ENCODE measurements around the gene HSPA12B. TPM values are rescaled to one million over a fixed set of nuclear protein-coding genes. Genes with fewer than 3 reads are reported as not detected.
A peak's percentile ranks its signal among the peaks of the same experiment; 100 is the strongest.

HSPA12B gene
- total RNA-seq, 1 donor from 2014 or later = 21.6 TPM

- intact Hi-C loops (cut with DNase I) = no loop called here
- H3K4me1 ChIP-seq = peaks cover 6% of the 10 kb centered on the region
- no peaks in the 10 kb centered on the region for H3K27me3 ChIP-seq
- no peaks in the 10 kb centered on the region for H3K36me3 ChIP-seq
- TF ChIP-seq CTCF (IDR thresholded peaks at IDR 0.05) = no peak
- H3K27ac ChIP-seq = no peak overlapping the region
- no peaks in the 10 kb centered on the region for H3K9me3 ChIP-seq
- no peak overlapping the region for H3K4me3 ChIP-seq
- DNase-seq (ENCODE audit: extremely low spot score in 2 of 2) = peak in 1 of 2 donors; percentile 75
These were observed 27.0 kb upstream of the HSPA12B start for GRCh38 chr20:3705491-3705969.

GRCh38 chr20:3705970-3706739 lies 26.3 kb upstream of the HSPA12B start:
- no peak overlapping the region for H3K27ac ChIP-seq
- H3K27me3 ChIP-seq = no peaks in the 10 kb centered on the region
- H3K4me1 ChIP-seq = peaks cover 10% of the 10 kb centered on the region
- intact Hi-C loops (cut with DNase I) = no loop called here
- DNase-seq (ENCODE audit: extremely low spot score in 2 of 2) = peak in 1 of 2 donors; percentile 77
- H3K36me3 ChIP-seq = no peaks in the 10 kb centered on the region
- no peaks in the 10 kb centered on the region for H3K9me3 ChIP-seq
- TF ChIP-seq POLR2A (IDR thresholded peaks at IDR 0.05) (no peak), POLR2AphosphoS5 (IDR thresholded peaks at IDR 0.05; ENCODE audit: insufficient read depth in 1 of 2, low read depth in 1 of 2) (no peak), CTCF (IDR thresholded peaks at IDR 0.05) (no peak)
- no peak overlapping the region for H3K4me3 ChIP-seq

DNA sequence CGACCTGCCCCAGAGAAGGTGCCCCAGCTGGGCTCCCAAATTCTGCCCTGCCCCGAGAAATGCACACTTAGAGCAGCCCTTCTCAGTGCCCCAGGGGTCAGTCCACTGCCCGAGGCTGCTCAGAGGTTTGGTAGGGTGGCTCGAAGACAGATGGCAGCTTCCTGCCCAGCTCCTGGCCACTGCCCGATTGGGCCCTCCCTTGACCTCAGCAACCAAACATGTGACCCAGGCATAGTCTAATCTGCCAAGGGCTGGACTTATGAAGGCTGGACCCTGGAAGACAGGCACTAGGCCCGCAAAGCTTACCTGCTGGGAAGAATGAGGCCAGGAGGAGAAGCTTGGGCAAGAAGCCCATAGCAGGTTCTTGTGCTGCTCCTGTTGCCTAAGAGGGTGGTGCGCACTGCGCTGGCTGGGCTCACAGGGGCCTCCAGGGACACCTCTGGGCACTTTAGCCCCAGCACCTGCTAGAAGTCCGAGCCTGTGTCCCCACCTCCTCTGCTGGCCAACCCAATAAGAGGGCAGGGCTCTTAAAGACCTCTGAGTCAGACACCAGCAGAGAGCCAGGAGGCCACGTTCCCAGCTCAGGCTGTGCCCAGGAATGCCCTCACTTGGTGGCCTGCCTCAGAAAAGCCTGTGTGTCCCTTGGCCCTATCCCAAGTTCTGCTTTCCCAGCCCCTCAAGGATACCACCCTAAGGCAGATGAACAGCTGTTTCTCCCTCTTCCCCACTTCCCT lies 25.5 kb upstream of the HSPA12B start:
- Histone ChIP-seq H3K9me3 (no peaks in the 10 kb centered on the region), H3K27ac (no peak overlapping the region), H3K4me3 (no peak overlapping the region), H3K36me3 (no peaks in the 10 kb centered on the region), H3K4me1 (peaks cover 14% of the 10 kb centered on the region), H3K27me3 (no peaks in the 10 kb centered on the region)
- DNase-seq (ENCODE audit: extremely low spot score in 2 of 2) = peak in 1 of 2 donors; percentile 81
- TF ChIP-seq POLR2A (IDR thresholded peaks at IDR 0.05) (no peak), CTCF (IDR thresholded peaks at IDR 0.05) (no peak), POLR2AphosphoS5 (IDR thresholded peaks at IDR 0.05; ENCODE audit: insufficient read depth in 1 of 2, low read depth in 1 of 2) (no peak)
- intact Hi-C loops (cut with DNase I) = no loop called here

GRCh38 chr20:3707508-3707899 lies 25.0 kb upstream of the HSPA12B start:
- peaks cover 14% of the 10 kb centered on the region for H3K4me1 ChIP-seq
- H3K36me3 ChIP-seq = no peaks in the 10 kb centered on the region
- H3K4me3 ChIP-seq = no peak overlapping the region
- intact Hi-C loops (cut with DNase I) = no loop called here
- no peak for DNase-seq (ENCODE audit: extremely low spot score in 2 of 2)
- H3K27ac ChIP-seq = no peak overlapping the region
- no peak for TF ChIP-seq POLR2AphosphoS5 (IDR thresholded peaks at IDR 0.05; ENCODE audit: insufficient read depth in 1 of 2, low read depth in 1 of 2)
- no peak for TF ChIP-seq CTCF (IDR thresholded peaks at IDR 0.05)
- no peak for TF ChIP-seq POLR2A (IDR thresholded peaks at IDR 0.05)
- no peaks in the 10 kb centered on the region for H3K9me3 ChIP-seq
- no peaks in the 10 kb centered on the region for H3K27me3 ChIP-seq

Data from vagina (tissue), 2 donors.